HG02678 (cell line): ENCODE measurements around the gene IRF2.

Experiments
- ATAC-seq: cut with Tn5 transposase; IDR thresholded peaks from one replicate; pipeline ENCODE4 v1.9.1; 2021; ENCODE audit warnings: mild to moderate bottlenecking, moderate library complexity; ENCODE audit not compliant: unreplicated experiment

The IRF2 gene

DNA sequence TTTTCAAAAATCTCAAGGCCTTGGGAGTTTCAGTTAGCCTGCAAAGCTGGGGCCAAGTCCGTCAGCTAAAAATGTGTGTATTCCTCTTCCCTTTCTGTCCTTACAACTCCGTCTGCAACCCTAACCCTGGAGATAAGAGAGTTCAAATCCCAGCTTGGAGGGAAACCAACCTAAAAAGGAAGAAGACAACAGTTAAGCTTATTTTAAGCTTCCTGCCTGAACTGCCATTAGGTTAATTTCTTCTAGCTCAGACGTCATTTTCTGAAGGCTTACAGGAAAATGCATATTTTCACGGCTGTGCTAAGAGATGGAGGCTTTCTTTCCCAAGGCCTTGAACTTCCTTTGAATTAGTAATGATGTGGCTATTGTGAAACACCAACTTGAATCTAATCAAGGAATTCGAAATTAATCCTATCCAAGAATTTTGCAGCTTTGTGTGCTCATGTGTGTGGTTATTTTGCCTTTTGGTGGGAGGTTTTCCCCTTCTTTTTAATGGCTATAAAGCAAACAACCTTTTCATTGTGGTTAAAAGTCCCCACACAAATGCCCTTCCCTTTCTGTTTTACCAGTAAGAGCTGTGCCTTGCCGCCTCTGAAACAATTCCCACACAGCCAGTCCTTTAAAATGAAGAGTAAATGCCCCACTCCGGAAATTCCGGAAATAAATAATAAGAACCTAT, 103.5 kb downstream of the IRF2 start:
- no peak for ATAC-seq

DNA sequence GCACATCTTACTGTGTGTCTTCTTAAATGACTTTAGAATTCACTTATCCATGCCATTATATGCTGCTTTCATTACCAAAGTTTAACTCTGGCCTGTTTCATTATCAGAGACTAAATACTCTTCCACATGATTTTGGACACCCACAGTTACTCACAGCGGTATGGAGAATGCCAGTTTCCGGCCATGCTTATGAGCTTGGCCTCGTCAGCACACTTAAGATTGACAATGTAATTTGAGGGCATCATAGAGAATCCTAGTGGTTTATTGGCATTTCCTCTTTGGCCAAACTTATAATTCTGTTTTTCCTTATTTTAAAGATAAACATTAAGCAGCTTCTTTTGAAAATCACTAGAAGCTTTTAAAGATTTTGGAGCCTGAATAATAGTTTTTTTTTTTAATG, 104.5 kb downstream of the IRF2 start:
- ATAC-seq, result no peak

DNA sequence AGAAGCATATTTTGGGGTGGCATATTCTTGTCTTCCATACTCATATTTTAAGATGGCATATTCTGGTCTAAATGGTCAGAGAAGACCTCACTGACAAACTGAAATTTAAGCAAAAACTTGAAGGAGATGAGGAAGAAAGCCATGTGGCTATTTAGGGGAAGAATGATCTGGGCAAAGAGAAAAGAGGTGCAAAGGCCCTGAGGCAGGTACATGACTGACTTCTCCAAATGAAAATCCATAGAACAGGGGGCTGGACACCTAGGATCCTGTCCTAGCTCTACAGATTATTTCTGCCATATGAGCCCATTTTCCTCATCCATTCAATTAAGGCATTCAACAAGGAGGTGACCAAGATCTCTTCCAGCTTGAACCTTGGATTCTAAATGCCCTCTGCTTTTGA, 105.6 kb downstream of the IRF2 start:
- no peak for ATAC-seq

DNA sequence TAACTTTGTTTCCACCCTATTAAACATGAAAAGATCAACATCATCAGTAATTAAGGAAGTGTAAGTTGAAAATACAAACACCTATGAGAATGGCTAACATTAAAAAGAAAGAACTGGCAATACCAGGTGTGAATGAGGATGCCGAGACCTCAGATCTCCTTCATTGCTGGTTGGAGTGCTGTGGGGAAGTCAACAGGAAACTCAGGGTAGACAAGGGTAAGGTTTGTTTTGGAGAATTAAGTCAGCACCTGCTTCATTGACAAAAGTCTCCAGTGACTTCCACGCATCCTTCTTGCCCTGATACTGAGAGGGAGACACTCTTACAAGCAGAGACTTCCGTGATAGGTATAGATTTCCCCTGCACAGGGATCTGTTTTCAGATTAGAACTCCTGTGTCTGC, 106.1 kb downstream of the IRF2 start:
- ATAC-seq, result no peak

DNA sequence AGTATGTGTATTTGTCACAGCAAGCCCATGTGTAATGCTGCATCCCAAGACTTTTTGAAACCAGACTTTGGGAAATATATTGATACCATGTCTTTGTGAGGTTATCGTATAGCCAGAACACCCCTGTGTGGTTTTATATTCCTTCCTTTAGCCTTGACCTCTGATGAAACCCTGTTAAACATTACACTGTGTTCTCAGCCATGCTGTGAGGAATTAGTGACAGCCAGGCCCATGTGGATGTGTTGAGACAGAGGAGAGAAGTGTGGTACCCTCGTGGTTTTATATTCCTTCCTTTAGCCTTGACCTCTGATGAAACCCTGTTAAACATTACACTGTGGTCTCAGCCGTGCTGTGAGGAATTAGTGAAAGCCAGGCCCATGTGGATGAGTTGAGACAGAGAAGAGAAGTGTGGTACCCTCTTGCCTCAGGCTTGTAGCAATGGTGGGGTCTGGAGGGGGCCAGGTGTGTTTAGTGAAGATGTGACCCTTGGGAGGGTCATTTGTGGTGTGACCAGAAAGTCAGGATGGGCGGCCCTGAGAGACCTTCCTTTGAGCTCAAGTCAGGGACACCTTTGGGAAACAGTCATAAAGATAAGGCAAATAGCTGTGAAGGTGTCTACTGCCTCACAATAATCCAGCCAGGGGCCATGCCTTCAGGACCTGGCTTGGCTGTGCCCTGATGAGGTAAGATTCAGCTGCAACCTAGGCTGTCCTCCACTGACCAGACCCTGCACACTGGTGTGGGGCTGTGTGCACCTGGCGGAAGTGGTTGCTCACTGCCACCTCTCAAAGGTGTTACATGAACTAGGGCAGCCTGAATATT, 110.0 kb downstream of the IRF2 start:
- ATAC-seq, result peak; percentile 79

DNA sequence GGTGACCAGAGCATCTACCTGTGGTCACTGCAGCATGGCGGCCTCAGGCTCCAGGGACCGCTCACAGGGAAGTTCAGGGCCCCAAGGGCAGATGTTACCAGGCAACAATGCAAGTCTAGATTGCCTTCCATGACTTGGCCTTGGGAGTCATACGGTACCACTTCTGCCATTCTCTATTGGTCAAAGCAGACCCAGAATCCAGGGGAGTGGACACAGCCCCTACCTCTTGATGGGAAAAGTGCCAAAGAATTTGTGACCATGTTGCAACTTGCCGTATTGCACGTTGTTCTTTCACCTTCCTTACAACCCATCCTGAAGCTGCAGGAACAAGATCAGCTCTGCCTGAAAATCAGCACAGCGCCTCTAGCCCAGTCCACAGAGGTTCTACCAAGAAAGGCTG, 111.1 kb downstream of the IRF2 start:
- ATAC-seq, result no peak

DNA sequence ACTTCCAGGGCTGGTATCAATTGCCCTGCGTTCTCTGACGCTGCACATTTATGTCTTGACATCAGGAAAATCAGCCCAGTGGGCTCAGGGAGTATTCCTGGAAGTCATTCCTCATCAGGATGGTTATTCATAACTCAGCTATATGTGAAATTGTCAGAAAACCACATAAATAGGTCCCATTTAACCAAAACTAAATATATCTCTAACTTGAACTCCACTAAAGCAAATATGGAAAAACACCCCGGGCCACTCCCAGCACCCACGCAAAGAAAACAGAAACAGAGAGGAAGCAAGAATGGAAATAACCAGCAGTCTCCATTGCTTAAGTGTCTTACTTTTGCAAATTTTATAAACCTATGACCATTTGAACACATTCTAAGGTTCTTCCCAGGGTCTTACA, 112.0 kb downstream of the IRF2 start:
- no peak for ATAC-seq

DNA sequence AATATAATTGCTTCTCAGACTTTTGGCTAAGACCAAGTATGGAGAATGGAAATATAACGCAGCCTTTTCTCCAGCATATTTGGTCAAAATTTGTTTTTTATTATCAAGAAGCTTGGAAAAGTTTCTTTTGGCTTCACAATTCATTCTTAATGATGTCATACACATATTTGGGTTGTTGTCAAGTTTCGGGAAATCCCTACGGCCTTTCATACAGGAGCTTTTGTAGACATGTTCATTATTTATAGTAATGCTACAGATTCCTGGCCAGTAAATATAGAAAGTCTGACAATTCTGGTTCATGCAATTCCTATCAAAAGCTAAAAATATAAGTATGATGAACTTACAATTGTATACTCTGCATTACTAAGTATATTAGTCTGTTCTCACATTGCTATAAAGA, 112.9 kb downstream of the IRF2 start:
- no peak for ATAC-seq

DNA sequence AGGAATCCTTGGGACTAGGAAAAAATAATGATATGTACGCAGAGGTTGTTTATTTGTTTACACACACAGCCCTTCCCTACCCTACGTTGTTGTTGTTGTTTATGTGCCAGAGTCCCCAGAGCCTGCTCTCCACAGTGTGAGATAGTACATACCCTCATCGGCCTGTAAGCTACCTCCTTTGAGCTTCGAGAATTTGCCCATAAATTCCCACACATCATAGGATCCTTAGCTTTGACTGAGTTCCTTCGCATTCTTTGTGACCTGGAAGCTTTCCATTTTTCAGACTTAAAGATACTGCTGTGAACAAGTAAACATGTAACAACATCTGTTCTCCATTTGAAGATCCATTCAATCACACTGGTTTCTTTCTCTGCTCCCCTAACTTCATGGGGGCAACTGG, 114.5 kb downstream of the IRF2 start:
- ATAC-seq, result no peak

DNA sequence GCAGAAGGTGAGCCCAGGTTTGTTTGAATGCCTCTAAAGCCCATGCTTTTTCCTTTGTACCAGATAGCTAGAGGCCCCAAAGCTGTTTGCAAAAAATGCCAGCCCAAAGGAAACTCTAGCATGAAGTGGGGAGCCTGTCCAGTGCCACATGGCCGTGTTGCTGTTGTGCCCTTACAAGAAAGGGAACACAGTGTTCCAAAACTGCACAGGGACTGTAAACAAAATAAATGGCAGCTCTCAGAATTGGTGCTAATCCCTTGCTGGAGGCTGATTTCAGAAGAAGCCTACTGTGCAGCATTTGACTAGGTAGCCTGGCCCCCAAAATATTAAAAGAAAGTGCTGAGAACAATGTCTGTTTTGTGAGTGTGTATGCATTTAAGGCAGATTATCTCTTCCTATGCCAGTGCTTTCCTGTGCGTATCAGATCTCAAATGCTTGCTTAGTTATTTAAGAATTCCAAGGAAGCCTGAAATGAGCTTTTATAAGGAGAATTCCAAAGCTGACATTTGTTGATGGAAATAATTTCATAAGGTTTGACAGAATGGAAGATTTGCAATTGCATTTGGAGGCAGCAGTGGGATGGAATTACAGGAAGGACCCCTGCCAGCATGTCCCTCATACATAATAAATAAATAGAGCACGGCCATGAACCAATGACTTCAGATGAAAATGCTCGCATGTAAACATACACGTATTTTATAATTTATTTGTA, 115.7 kb downstream of the IRF2 start:
- ATAC-seq, result no peak

DNA sequence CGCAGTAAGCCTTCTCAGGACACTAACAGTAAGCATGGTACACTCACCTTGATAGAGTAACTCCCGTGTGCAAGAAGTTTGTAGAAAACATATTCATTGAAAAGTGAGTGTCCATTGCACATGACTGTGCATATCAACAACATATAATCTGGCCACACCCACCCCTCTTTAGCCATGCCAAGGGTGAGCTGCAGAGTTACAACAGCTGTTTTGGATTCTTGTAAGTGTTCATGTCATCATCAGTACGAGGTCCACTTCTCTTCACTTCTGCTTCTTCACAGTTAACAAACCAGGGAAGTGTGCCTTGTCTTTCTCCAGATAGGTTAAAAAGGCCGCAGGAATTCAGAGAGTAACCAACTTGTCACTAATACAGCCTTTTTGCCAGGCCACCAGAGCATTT, 116.6 kb downstream of the IRF2 start:
- ATAC-seq, result no peak

DNA sequence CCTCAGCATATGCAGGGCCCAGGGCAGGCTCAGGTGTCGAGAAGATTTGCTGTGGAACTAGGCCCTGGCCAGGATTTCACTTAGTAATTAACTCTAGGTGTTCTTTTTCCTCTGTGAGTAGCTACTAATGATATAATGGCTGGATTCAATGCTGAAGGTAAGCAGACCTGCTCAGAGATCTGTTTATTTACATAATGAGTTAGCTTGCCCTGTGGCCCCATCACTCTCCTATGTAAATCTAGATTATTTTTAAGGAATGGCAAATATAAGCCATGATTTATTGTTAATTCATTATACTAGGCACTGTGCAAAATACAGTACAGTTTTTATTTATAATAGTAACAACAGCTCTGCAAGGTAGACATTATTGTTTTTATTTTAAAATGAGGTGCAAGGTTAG, 117.2 kb downstream of the IRF2 start:
- no peak for ATAC-seq

DNA sequence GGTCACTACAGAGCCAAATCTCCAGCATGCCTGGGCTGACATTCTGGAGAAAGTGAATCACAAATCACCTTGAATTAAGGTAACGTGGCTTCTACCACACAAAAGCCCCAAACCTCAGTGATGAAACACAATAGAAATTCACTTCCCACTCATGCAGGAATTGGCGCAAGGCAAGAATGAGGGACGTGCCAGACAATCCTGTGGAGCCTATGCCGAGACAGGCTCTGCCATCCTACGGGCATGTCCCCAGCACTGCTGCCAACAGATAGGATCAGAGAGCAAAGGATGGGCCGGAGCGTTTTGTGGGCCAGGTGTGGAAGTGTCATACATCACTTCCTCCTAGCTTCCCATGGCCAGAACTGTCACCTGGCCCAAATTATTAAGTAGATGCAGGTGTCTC, 118.0 kb downstream of the IRF2 start:
- ATAC-seq, result no peak

DNA sequence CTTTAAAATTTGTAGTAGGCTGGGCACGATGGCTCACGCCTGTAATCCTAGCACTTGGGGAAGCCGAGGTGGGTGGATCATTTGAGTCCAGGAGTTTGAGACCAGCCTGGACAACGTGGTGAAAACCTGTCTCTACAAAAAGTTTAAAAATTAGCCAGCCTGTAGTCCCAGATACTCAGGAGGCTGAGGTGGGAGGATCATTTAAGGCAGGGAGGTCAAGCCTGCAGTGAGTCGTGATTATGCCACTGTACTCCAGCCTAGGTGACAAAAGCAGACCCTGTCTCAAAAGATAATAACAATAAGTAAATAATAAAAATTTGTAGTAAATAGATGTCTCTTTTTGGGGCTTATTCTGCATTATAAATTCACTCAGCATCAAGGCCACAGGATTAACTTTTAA, 118.5 kb downstream of the IRF2 start:
- ATAC-seq, result no peak

DNA sequence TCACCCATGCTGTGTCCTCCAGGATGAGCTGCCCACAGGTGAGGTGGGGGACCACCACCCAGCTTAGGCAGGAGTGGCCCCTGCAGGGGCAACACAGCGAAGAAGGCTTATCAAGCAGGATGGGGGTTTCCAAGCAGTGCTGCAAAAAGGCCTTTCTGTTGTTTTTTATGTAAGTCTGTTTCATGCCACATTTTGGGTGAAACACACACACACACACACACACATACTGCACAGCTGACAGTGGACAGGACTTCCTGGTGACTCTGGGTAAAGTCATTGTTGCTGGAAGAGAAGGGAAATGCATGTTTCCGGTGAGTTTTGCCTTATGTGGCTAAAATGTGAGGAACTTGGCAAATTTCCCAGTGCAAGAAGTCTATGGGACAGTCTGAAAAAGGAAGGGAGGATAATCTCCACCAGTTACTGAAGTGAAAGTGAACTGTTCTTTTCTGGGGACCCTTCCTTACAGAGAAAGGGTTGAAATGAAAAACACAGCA, 119.2 kb downstream of the IRF2 start:
- ATAC-seq, result no peak

DNA sequence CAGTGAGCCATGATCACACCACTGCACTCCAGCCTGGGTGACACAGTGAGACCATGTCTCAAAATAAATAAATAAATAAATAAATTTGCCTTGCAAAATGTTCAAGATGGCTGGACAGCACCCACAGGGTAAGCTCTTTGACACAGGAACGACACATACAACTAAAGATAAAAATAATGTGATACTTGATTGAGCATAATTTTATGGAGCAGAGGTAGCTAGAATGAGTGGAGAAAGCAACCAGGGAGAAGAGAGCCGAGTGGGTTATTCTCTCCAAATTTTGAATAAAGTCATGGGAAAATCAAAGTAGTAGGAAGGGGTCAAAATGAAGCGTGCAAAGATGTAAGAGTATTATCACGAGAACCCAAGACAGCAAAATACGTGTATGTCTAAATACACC, 121.5 kb downstream of the IRF2 start:
- ATAC-seq, result no peak

DNA sequence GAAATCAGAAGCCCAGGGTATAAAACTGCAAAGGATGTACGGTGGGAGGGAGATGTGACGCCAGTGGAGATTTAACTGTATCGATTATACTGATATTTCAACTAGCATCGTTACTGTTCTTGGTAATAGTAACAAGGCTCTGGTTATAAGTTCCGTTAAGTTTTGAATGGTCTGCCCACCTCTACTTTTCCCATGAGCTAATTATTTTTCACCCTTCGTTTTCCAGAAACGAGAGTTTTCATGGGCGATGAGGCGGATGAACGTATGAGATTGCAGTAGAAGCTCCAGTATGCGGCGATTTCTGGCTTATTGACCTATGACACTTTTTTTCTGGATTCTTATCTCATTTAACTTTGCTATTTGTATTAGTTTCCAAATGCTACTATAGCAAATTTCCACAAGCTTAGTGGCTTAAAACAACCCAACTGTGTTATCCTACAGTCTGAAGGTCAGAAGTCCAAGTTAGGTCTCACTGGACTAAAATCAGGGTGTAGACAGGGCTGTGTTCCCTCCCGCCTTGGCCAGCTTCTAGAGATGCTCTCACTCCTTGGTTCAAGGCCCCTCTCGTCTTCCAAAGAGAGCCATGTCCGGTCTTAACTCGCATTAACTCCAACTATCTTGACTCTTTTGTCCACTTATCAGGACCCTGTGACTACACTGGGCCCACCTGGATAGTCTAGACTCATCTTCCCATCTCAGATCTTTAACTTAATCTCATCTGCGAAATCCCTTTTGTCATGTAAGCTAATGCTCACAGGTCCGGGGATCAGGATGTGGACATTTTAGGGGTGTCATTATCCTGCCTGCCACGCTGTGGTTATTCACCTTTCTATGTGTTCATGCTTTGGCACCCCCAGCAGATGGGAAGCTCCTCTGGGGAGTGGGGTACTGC, 122.5 kb downstream of the IRF2 start:
- no peak for ATAC-seq

DNA sequence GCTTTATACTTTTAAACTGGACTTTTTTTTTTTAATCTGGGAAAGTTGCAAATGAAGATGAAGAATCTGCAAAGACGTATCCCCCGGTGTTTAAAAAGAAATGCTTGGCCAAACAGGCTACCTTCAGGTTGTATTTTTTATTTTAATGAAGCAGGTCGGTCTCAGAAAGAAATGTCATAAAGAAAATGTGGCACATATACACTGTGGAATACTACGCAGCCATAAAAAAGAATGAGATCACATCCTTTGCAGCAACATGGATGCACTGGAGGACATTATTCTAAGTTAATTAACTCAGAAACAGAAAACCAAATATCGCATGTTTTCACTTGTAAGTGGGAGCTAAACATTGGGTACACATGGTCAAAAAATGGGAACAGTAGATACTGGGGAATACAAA, 123.4 kb downstream of the IRF2 start:
- no peak for ATAC-seq

DNA sequence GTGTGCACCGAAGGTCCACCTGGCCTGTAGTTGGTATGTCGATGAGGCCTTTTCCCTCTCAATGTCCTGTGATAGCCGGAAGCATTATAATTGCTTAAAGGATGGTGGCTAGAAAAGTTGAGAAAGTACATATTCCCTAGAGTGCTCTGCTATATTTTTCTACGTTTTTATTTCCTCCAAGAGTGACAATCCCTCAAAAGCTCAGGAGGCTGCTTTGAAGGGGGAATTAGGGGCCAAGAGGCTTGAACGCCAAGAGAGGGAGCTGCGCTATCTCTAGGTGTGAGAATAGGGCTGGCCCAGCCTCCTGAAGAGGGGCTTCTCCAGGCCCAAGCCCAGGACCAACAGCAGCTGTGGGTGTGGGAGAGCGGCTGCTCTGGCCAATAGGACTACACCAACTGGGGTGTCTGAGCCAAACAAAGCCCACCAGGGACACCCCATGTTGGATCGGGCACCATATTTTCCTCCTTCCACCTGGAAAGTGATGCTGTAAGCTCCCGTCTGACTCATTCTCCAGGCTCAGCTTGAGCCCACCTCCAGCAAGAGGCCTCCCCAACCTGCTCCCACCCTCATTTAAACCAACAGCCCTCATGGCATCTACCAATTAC, 124.0 kb downstream of the IRF2 start:
- ATAC-seq, result no peak

DNA sequence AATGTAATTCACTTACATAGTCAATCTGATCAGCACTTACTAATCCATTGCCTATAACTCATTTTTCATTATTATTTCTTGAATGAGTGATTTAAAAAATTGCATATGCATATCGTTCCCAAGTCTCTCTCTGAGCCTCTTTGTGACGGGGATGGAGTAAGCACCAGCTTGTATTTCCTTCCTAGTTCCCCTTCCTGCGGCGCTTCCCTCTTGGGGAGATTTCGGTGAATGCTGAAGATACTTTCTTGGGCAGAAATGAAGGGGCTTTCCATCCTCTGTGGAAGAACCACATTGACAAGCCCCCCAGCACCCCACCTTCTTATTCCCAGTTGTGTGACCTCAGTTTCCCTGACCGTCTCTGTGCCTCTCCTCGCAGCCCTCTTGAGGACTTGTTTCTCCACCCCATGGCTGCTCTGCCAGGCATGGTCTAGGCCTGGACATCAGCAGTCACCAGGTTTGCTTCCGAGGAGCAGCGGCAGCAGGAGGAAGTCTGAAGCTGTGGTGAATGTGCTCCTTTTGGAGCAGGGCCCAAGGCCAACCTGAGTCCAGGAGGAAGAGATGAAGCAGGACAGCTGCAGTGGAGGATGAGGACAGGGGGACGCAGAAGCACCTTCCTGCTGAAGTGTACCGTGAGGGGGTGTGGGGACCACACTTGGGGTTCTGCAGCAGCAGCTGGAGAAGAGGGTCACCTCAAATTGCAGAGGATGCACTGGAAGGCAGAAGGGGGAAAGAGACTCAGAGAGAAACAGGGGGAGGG, 124.9 kb downstream of the IRF2 start:
- no peak for ATAC-seq
